ENCODE results near the gene SORCS2.

DNA sequence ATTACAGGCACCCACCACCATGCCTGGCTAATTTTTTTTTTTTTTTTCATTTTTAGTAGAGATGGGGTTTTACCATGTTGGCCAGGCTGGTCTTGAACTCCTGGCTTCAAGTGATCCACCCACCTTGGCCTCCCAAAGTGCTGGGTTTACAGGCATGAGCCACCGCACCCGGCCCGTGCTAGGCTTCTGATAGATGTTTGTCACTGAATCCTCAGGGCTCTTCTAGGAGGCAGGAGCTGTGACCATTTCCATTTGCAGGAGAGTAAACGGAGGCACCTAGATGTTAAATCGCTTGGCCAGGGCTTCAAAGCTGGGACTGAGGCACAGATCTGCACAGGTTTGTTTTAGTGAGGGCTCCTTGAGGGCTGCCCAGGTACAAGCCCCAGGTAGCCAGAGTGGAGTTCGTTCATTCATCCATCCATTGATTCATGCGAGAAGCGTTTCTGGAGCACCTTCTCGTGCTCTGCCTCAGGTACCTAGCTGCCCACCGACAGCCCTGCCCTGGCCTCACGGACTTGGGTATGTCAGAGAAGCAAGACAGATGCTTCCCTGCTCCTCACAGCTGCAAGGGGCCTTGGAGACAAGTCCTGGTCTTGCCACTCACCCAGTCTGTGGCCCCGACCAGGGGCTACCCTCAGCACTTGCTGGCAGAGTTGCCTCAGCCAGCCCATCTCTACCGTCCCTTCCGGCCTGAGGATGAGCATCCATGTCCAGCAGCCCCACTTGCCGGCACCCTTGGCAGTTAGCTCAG lies 136.0 kb downstream of the SORCS2 start:
- TF ChIP-seq, protein P1, sequence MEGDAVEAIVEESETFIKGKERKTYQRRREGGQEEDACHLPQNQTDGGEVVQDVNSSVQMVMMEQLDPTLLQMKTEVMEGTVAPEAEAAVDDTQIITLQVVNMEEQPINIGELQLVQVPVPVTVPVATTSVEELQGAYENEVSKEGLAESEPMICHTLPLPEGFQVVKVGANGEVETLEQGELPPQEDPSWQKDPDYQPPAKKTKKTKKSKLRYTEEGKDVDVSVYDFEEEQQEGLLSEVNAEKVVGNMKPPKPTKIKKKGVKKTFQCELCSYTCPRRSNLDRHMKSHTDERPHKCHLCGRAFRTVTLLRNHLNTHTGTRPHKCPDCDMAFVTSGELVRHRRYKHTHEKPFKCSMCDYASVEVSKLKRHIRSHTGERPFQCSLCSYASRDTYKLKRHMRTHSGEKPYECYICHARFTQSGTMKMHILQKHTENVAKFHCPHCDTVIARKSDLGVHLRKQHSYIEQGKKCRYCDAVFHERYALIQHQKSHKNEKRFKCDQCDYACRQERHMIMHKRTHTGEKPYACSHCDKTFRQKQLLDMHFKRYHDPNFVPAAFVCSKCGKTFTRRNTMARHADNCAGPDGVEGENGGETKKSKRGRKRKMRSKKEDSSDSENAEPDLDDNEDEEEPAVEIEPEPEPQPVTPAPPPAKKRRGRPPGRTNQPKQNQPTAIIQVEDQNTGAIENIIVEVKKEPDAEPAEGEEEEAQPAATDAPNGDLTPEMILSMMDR (IDR thresholded peaks at IDR 0.05; ENCODE audit: low read length) = no peak
- TF ChIP-seq EZH2 (IDR thresholded peaks at IDR 0.05; ENCODE audit: borderline replicate concordance, low read length) = no peak

Data from OCI-LY1 (cell line).